Common myeloid progenitor, CD34-positive (primary cell): ENCODE results near the gene CAMK2N1.

Experiments used
- CTCF ChIA-PET: fragments of 350-600 bp; sonication (Branson Sonifier 250); formaldehyde crosslinking; loops from one replicate; lab custom pipeline; 2021; ENCODE audit warnings: antibody characterized with exemption; lab: Charles Lee
- POLR2A ChIA-PET: fragments of 350-600 bp; sonication (Branson Sonifier 250); formaldehyde crosslinking; loops from one replicate; lab custom pipeline; 2021; ENCODE audit warnings: antibody characterized with exemption; lab: Charles Lee
- DNase-seq, 3 donors: peaks; one replicate each; pipeline versions ENCODE4 v3.0.0 to v3.0.0-alpha.2; 2013
- H3K27ac ChIP-seq, 2 experiments: 1 replicate in 1 of 2; 2 replicates in 1 of 2; pipeline ENCODE4 v1.7.0; 2013; ENCODE audit warnings: inconsistent platforms in 2 of 2, low read length in 2 of 2, mild to moderate bottlenecking in 2 of 2, low read depth in 1 of 2, moderate library complexity in 1 of 2; ENCODE audit not compliant: severe bottlenecking in 2 of 2, insufficient read depth in 1 of 2, poor library complexity in 1 of 2
- H3K27me3 ChIP-seq, 5 experiments: replicated peaks in 2 of 5; 1 replicate in 3 of 5; 2 replicates in 2 of 5; pipeline versions ENCODE4 v1.6.1 to v1.7.0; 2013; ENCODE audit warnings: low read length in 4 of 5, mild to moderate bottlenecking in 2 of 5, moderate library complexity in 2 of 5, inconsistent platforms in 1 of 5; ENCODE audit not compliant: insufficient read depth in 5 of 5, control insufficient read depth in 4 of 5
- H3K36me3 ChIP-seq, 4 experiments: 1 replicate in 2 of 4; 2 replicates in 2 of 4; pipeline versions ENCODE4 v1.6.1 to v1.7.0; 2013; ENCODE audit warnings: low read length in 3 of 4, control low read depth in 1 of 4, mild to moderate bottlenecking in 1 of 4; ENCODE audit not compliant: control insufficient read depth in 4 of 4, insufficient read depth in 4 of 4
- H3K4me1 ChIP-seq, 4 experiments: 1 replicate in 3 of 4; 2 replicates in 1 of 4; pipeline versions ENCODE4 v1.6.1 to v1.7.1; 2013; ENCODE audit warnings: low read length in 3 of 4, mild to moderate bottlenecking in 3 of 4, control low read depth in 1 of 4, inconsistent platforms in 1 of 4, moderate library complexity in 1 of 4; ENCODE audit not compliant: control insufficient read depth in 4 of 4, insufficient read depth in 4 of 4; ENCODE audit errors: control extremely low read depth in 1 of 4
- H3K4me3 ChIP-seq, 7 experiments: 1 replicate in 4 of 7; 2 replicates in 3 of 7; pipeline versions ENCODE4 v1.5.1 to v1.7.0; 2013; ENCODE audit warnings: mild to moderate bottlenecking in 7 of 7, low read length in 6 of 7, moderate library complexity in 6 of 7, inconsistent platforms in 2 of 7, low read depth in 2 of 7, control low read depth in 1 of 7; ENCODE audit not compliant: insufficient read depth in 4 of 7, control insufficient read depth in 1 of 7; ENCODE audit errors: extremely low read depth in 1 of 7
- H3K9me3 ChIP-seq, 5 experiments: 1 replicate in 4 of 5; 2 replicates in 1 of 5; pipeline versions ENCODE4 v1.6.1 to v1.7.1; 2013; ENCODE audit warnings: low read length in 4 of 5, mild to moderate bottlenecking in 2 of 5, inconsistent platforms in 1 of 5, low read depth in 1 of 5, moderate library complexity in 1 of 5; ENCODE audit not compliant: control insufficient read depth in 4 of 5, insufficient read depth in 2 of 5; ENCODE audit errors: control extremely low read depth in 1 of 5
- WGBS: methylation state at CpG from one replicate; pipeline ENCODE4 v1.1.5; 2013; ENCODE audit not compliant: insufficient coverage; 5-methylcytosine and 5-hydroxymethylcytosine counted together

Gene CAMK2N1

GRCh38 chr1:20469406-20470076 lies 16.5 kb downstream of the CAMK2N1 start:
- Histone ChIP-seq H3K27me3 (peaks cover 4 to 74% (median 27%) of the 10 kb centered on the region in 5 experiments), H3K4me3 (no peak overlapping the region), H3K27ac (no peak overlapping the region), H3K4me1 (peaks cover 0 to 3% (median 1%) of the 10 kb centered on the region in 4 experiments), H3K9me3 (no peaks in the 10 kb centered on the region), H3K36me3 (no peaks in the 10 kb centered on the region)
- no peak for DNase-seq
- no CpG with 5 or more reads among the region's 1 CpG for WGBS
- ChIA-PET CTCF (no interaction called here), POLR2A (no interaction called here)

GRCh38 chr1:20466273-20466672 lies 19.7 kb downstream of the CAMK2N1 start:
- Histone ChIP-seq H3K27ac (no peak overlapping the region), H3K36me3 (no peaks in the 10 kb centered on the region), H3K27me3 (peaks cover 0 to 58% (median 17%) of the 10 kb centered on the region in 5 experiments), H3K4me1 (no peaks in the 10 kb centered on the region), H3K4me3 (no peak overlapping the region), H3K9me3 (peaks cover 0 to 8% (median 0%) of the 10 kb centered on the region in 5 experiments)
- DNase-seq: no peak
- ChIA-PET CTCF (interaction anchor here (1.3 kb wide), 1 partner anchor 31 kb away, joined by 3 read pairs; no protein-coding TSS in a partner anchor), POLR2A (interaction anchor here (0.6 kb wide), 1 partner anchor 10 kb away, joined by 3 read pairs; no protein-coding TSS in a partner anchor)
- WGBS: 81% methylated on average over 6 of the region's 9 CpGs

GRCh38 chr1:20465187-20465586 lies 20.8 kb downstream of the CAMK2N1 start:
- H3K4me1 ChIP-seq: no peaks in the 10 kb centered on the region
- no peak overlapping the region for H3K4me3 ChIP-seq
- no peak for DNase-seq
- POLR2A ChIA-PET: no interaction called here
- no peak overlapping the region for H3K27ac ChIP-seq
- H3K9me3 ChIP-seq: peaks cover 0 to 8% (median 0%) of the 10 kb centered on the region in 5 experiments
- 82% methylated on average over 3 of the region's 5 CpGs for WGBS
- CTCF ChIA-PET: interaction anchor here (1.3 kb wide), 1 partner anchor 29 kb away, joined by 3 read pairs; no protein-coding TSS in a partner anchor
- H3K27me3 ChIP-seq: peaks cover 0 to 61% (median 17%) of the 10 kb centered on the region in 5 experiments
- no peaks in the 10 kb centered on the region for H3K36me3 ChIP-seq

GRCh38 chr1:20463502-20463901 lies 22.5 kb downstream of the CAMK2N1 start:
- Histone ChIP-seq H3K4me3 (no peak overlapping the region), H3K4me1 (no peaks in the 10 kb centered on the region), H3K27me3 (peaks cover 0 to 63% (median 15%) of the 10 kb centered on the region in 5 experiments), H3K36me3 (no peaks in the 10 kb centered on the region), H3K9me3 (peaks cover 0 to 8% (median 0%) of the 10 kb centered on the region in 5 experiments), H3K27ac (no peak overlapping the region)
- ChIA-PET CTCF (no interaction called here), POLR2A (no interaction called here)
- no CpG with 5 or more reads among the region's 1 CpG for WGBS
- DNase-seq: no peak

- peaks cover 0 to 8% (median 0%) of the 10 kb centered on the region in 5 experiments for H3K9me3 ChIP-seq
- peaks cover 0 to 56% (median 11%) of the 10 kb centered on the region in 5 experiments for H3K27me3 ChIP-seq
- no peaks in the 10 kb centered on the region for H3K36me3 ChIP-seq
- no peaks in the 10 kb centered on the region for H3K4me1 ChIP-seq
- ChIA-PET POLR2A (no interaction called here), CTCF (no interaction called here)
- no peak overlapping the region for H3K4me3 ChIP-seq
- no peak for DNase-seq
- 100% methylated on average over 1 of the region's 3 CpGs for WGBS
- H3K27ac ChIP-seq: no peak overlapping the region
These were observed 23.6 kb downstream of the CAMK2N1 start for GRCh38 chr1:20462397-20462796.

- Histone ChIP-seq H3K4me1 (no peaks in the 10 kb centered on the region), H3K27ac (no peak overlapping the region), H3K36me3 (no peaks in the 10 kb centered on the region), H3K4me3 (no peak overlapping the region), H3K9me3 (peaks cover 0 to 8% (median 0%) of the 10 kb centered on the region in 5 experiments), H3K27me3 (peaks cover 0 to 40% (median 9%) of the 10 kb centered on the region in 5 experiments)
- CTCF ChIA-PET: no interaction called here
- no peak for DNase-seq
- 94% methylated on average over 2 of the region's 2 CpGs for WGBS
- POLR2A ChIA-PET: no interaction called here
These were observed 27.3 kb downstream of the CAMK2N1 start for GRCh38 chr1:20458717-20459116.

- no peaks in the 10 kb centered on the region for H3K36me3 ChIP-seq
- DNase-seq: no peak
- ChIA-PET CTCF (no interaction called here), POLR2A (no interaction called here)
- no peak overlapping the region for H3K4me3 ChIP-seq
- H3K27ac ChIP-seq: no peak overlapping the region
- H3K4me1 ChIP-seq: no peaks in the 10 kb centered on the region
- H3K27me3 ChIP-seq: peaks cover 3 to 49% (median 9%) of the 10 kb centered on the region in 5 experiments
- H3K9me3 ChIP-seq: peaks cover 0 to 4% (median 0%) of the 10 kb centered on the region in 5 experiments
- WGBS: 100% methylated on average over 4 of the region's 4 CpGs
These were observed 32.0 kb downstream of the CAMK2N1 start for GRCh38 chr1:20454004-20454403.
